GM18870 (cell line): ENCODE measurements around the gene ASZ1.
A peak's percentile ranks its signal among the peaks of the same experiment; 100 is the strongest.

Experiments used
- ATAC-seq: cut with Tn5 transposase; IDR thresholded peaks from one replicate; pipeline ENCODE4 v1.9.1; 2021; ENCODE audit warnings: moderate library complexity; ENCODE audit not compliant: unreplicated experiment

ASZ1 gene

GRCh38 chr7:117403737-117404136 is 23.6 kb downstream of the ASZ1 start:
- ATAC-seq = no peak

GRCh38 chr7:117402109-117402508 is 25.2 kb downstream of the ASZ1 start:
- ATAC-seq = no peak

DNA sequence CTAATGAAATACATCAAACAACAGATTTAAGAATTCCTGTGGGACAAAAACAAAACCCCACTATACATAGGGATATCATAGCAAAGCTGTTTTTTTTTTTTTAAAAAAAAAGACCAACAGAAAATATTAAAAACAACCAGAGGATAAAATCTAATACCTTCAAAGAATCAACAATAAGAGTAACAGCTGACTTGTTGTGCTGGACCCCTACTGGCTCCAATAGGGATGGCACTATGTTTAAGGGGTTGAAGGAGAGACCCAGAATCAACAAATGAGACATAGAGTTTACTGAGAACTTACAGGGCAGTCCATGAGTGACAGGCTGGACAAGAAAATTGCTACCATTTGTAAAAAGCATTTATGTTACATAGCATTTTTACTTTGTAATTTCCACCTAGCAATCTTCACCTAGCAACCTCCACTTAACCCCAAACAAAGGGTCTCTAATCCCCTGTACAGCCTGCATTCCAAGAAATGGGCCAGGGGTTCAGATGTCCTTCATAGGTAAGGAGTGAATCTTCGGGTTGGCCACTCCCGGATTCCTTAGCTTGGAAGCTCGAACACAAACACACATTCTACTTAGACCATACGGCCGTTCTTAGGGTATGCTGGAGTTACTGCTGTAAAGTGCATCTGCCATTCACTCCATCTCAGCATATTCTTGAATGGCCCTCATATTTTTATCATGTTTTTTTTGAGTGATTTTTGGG is 25.8 kb downstream of the ASZ1 start:
- no peak for ATAC-seq

DNA sequence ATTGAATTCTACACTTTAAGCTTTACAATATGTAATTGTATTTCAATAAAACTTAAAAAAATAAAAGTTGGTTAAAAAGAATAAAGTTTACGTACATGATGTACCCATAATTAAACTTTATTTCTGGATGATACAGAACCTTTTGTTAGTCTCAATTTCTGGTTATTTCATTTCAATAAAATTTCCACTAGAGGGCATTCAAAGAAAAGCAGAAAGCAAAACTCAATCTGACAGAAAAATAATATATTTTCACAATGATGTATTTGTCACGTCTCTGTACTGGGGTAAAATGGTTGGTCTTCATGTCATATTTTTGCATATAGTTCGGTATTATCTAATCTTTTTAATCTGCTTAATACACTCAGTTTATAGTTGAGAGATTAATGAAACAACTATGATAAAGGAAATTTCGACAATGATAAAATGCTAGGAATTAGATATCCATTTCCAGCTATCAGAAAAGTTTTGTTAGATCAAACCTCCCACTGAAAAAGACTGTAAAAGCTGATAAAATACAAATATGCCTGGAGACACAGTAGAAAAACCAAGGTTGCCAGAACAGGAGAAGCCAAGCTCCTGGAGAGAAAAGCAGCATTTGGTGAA is 27.4 kb downstream of the ASZ1 start:
- ATAC-seq = no peak

DNA sequence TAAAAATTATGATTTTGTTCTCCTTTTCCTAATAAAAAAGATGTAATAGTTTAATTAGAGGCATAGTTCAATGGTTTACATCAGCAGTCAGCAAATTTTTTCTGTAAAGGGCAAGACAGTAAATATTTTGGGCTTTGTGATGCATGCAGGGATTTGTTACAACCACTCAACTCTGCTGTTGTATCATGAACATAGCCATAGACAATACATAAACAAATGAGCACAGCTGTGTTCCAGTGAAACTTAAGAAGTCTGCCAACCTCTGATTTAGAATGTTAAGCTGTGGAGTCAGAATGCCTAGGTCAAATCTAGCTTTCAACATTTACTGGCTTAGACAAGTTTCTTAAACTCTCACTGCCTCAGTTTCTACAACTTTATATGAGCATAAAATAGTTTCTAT is 31.6 kb downstream of the ASZ1 start:
- ATAC-seq = no peak

GRCh38 chr7:117393781-117394180 is 33.5 kb downstream of the ASZ1 start:
- ATAC-seq = no peak

DNA sequence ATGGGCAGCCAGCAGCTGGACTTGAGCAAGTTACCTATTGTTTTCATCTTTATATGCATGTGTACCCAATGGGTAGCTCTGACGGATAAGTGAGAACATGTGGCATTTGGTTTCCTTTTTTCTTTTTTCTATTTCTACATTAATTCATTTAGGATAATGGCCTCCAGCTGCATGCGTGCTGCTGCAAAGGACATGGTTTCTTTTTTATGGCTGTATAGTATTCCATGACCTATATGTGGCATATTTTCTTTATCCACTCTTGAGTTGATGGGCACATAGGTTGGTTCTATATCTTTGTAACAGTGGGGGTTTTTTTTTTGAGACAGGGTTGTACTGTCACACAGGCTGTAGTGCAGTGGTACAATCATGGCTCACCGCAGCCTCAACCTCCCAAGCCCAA is 37.4 kb downstream of the ASZ1 start:
- no peak for ATAC-seq

DNA sequence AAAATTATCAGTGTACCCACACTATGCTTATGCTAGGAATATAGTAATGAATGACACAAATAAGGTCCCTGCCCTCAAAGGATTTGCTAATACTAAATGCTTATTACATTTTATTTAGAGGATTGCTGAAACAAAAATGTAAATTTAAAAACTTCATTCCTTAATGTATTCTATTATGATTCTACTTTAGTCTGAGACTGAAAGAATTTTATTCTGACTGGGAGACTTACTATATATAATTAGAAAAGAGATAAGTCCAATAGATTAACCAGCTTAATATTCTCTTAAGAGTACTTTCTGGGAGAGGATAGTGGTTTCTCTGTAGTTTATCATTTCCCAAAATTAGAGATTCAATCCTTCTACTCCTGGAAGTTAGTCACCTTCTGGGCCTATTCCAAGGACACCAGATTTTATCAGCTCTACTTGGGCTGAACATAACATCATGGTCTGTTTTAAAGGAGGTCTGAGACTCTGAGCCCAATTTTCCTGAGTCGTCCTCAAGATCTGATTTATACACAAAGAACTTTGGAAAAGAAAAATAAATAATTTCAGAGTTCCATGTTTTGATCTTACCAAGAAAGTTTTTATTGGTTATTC is 41.1 kb downstream of the ASZ1 start:
- ATAC-seq = no peak

- ATAC-seq = peak; percentile 84
These were observed 41.8 kb downstream of the ASZ1 start for GRCh38 chr7:117385363-117386109.

DNA sequence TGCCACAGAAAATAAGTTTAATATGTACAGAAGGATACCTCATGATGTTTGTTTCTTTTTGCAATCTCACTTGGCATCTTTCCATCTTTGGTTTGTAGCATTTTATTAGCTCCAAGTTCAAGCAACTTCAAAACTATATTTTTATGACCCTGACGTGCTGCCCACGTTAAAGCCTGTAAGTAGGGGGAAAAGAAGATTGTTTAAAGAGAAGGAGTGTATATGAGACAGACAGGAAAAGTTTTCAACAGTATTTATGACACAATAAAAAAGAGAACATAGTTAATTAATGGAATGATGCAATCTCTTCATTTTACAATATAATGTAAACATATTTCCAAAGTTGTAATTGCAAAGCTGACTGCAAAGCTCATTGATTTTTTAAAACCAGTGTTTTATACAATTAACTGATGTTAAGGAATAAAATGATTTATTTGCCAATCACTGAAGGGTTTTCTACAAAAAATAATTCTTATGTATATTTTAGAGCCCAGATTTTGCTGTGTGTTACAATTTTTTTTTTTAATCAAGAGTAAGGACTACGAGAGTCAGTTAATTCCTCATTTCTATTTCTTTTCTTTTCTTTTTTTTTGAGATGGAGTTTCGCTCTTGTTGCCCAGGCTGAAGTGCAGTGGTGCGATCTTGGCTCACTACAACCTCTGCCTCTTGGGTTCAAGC is 42.5 kb downstream of the ASZ1 start:
- ATAC-seq = no peak

DNA sequence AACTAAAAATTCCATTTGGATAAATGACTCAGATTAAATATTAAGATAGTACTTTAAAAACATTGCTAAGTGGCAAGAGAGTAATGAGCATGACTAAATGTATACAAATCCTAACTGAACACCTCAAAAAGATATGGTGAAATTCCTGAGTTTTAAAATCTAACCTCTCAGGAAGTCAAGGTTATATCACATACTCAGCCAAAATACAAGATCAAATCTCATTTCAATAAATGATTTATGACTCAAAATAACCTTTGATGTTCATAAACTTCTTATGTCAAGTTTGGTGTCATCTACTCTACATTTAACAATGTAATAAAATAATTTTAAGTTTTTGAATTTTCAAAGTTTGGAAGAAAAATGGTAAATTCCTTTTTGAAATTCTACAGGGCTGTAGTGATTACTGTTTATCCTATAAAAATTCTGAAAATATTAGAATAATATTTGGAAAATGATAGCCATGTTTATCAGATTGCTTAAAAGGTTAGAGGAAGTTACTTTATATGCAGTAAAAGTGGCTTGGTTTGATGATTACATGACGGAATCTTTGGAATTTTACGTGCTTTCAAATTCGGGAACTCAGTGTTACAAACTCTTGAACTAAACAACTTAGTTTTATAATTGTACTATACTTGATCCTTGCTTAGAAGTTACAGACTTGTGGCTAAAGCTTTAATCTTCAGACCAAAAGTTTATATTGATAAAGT is 43.7 kb downstream of the ASZ1 start:
- no peak for ATAC-seq

DNA sequence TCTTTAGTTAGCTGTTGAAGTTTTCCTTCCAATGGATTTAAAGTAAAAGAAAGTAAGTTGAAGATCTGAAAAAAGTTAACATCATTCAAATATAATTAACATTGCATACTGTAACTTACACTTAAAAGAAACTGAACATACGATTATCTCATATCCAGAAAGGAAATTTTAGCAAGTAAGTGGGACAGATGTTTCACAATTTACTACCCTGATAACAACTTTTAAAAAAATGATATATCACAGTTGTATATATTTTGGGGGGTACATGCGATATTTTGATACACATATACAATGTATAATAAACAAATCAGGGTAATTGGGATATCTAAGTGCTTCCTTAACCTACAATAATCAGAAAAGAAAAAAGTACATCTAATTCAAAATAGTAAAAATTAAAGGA is 44.2 kb downstream of the ASZ1 start:
- no peak for ATAC-seq

DNA sequence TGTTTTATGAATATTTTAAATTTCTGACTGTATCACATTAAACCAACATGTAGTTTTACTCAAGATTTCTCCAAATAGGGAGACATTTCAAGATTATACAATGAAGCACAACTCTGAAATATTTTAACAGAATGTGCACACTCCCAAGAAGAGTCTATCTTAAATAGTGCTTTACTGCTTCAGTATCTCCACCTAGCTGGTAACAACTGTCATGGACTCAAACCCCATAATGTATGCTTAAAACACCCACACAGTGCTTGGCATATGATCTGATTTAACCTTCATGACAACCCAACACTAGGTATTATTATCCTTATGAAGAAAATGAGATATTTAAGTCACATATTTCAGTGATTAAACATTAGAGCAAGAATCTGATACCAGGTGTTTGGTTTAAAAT is 45.9 kb downstream of the ASZ1 start:
- no peak for ATAC-seq

DNA sequence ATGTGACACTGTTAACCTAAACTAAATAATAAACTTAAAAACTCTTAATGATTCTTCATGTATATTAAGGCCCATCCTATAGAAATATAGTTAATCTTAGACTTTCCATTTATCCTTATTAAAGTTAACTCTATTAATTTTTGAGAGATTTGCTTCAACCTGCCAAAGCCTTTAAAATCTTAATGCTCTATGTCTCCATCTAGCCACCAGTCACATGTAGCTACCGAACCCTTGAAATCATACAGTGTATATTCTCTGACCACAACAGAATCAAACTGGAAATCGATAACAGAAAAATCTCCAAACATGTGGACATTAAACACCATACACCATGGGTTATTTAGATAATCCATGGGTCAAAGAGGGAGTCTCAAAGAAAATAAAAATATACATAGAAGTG is 51.9 kb downstream of the ASZ1 start:
- ATAC-seq = no peak

DNA sequence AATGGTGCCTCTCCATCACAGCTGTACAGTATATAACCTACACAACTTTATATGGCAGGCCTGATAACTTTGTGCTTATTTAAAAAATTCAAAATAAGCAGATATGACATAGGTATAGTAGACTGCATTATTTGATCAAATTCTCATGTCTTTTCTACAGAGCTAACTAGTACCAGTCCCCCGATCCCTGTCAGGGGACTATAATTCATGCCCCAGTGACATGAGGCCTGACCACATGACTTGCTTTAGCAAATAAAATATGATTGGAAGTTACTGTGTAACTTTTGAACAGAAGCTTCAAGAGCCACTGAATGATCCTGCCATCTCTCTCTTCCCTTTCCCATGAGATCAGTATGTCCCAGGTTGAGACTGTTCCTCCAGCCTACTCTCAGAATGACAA is 55.2 kb downstream of the ASZ1 start:
- ATAC-seq = no peak

- ATAC-seq = no peak
These were observed 62.8 kb downstream of the ASZ1 start for GRCh38 chr7:117364339-117365080.

DNA sequence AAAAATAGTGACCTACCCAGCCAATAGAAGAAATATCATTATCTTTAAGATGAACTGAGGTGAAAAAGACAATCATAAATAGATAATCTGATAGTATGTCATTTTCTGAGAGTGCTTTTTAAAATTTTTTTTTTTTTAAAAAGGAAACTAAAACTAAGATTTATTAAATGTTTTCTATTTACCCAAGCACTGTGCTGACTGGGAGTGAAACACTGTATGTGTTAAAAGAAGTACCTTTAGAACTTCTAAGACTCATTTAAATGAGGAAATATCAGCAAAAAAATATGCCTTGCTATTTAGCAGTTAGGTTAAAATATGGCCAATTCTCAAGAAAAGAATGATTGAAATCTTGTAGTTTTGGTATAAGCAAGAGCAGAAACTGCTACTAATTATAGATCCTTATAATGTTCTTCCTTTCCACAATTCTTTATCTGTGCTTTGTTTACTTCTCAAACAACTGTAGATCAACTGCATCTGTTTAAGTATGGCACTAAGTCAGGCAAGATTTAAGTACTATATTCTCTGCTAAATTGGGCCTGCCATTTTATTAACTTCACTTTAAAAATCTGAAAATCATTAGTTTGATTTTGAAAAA is 64.9 kb downstream of the ASZ1 start:
- peak; percentile 60 for ATAC-seq

DNA sequence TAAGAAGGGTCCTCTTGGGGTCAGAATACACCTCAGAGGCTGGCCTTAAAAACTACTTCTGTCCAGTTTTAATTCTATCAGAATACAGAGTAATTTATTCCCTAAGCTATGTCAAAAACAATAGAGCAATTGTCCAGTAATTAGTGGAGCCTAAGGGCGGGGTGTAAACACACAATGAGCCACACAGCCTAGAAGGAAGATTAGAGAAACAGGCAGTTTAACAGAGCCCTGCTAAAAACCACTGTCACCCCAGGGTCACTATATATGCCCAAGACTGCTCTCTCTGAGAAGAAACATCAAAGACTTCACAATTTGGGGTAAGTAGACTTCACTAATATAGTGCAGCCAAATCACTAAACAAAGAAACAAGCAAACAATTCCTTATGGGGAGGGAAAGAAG is 77.3 kb downstream of the ASZ1 start:
- ATAC-seq = no peak

- no peak for ATAC-seq
These were observed 77.7 kb downstream of the ASZ1 start for GRCh38 chr7:117349570-117349969.
